Stimulated activated CD4-positive, alpha-beta T cell treated with anti-CD3 and anti-CD28 coated beads, Interleukin-4, amount 100 ng/mL, for 1 hour (primary cell): ENCODE data around the gene CUL4A.
A peak's percentile ranks its signal among the peaks of the same experiment; 100 is the strongest.
"Not testable (repeated sequence)": the region's sequence is repeated elsewhere in the genome, so short reads cannot be mapped to it uniquely, and the experiment has no call there.

Experiments
- DNase-seq: peaks from one replicate; pipeline ENCODE4 v3.0.0-alpha.2; 2020

The CUL4A gene

DNA sequence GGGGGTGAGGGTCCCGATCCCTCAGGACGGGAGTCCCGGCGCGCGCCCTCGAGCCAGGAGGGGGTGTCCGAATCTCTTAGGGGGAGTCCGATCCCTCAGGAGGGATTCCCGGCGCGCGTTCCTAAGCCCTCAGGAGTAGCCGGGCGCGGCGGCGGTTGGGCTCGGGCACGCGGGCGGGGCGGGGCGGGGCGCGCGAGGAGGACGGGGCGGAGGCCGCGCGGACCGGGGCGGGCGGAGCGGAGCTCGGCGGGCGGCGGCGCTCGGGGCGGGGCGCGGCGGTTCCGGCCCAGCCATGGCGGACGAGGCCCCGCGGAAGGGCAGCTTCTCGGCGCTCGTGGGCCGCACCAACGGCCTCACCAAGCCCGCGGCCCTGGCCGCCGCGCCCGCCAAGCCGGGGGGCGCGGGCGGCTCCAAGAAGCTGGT is at the start of gene CUL4A:
CUL4A (plus strand) TSS at position 278 of the 423 bp plus-strand sequence; CDS start at position 293, 15 bp downstream.
- DNase-seq = peak; percentile 78

DNA sequence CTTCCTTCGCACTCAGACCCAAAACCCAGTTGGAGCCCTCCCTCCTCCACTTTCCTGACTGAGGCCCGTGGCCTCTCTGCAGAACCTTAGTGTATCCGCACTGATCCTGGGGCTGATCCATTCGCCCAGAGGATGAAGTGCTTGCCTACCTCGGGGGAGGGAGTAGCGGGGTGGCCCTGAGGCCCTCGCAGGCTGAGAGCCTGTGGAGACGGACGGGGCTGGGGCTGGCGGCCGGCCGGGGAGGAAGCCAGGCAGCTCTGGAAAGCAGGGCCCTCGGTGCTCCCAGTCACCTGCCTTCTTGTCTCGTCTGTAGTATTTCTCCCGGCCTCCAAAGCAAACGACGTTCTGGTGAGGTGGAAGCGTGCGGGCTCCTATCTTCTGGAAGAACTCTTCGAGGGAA is 49.7 kb upstream of the CUL4A start:
- DNase-seq = no peak

DNA sequence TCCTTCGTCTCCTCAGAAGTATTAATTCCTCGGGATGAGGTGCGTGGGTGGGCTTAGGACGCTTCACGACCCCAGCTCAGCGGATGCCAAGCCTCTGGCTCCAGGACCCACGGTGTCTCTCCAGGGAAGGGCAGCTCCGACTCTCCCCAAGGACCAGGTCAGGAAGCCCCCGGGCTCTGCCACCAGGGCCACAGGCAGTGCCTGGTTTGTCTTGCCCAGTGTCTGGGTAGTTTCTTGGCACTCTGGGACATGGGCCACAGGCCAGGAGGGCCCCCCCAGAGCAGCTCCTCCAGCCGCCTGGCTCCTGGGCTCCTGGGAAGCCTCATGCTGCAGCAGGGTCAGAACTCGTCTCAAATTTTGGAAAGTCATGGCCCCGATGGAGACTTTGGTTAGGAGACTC is 48.4 kb upstream of the CUL4A start:
- no peak for DNase-seq

DNA sequence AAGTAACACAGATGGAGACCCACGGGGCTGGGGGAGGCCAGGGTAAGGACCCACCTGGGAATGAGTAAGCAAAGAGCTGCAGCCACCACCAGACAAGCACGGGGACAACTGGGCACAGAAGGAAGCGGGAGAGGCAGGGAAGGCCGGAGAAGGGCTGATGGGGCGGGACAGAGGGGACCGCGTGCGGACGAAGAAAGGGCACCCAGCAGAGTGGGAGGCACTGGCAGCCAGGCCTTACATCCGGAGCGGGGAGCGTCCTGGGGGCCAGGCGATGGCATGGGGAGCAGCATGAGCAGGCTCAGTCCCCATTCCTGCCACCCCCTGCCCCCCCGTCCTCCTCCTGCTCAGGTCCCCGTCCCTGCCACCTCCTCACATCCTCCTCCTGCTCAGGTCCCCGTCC is 48.0 kb upstream of the CUL4A start:
- no peak for DNase-seq

DNA sequence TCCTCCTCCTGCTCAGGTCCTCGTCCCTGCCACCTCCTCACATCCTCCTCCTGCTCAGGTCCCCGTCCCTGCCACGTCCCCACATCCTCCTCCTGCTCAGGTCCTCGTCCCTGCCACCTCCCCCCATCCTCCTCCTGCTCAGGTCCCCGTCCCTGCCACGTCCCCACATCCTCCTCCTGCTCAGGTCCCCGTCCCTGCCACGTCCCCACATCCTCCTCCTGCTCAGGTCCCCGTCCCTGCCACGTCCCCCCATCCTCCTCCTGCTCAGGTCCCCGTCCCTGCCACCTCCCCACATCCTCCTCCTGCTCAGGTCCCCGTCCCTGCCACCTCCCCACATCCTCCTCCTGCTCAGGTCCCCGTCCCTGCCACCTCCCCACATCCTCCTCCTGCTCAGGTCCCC is 47.4 kb upstream of the CUL4A start:
- DNase-seq = not testable (repeated sequence)

DNA sequence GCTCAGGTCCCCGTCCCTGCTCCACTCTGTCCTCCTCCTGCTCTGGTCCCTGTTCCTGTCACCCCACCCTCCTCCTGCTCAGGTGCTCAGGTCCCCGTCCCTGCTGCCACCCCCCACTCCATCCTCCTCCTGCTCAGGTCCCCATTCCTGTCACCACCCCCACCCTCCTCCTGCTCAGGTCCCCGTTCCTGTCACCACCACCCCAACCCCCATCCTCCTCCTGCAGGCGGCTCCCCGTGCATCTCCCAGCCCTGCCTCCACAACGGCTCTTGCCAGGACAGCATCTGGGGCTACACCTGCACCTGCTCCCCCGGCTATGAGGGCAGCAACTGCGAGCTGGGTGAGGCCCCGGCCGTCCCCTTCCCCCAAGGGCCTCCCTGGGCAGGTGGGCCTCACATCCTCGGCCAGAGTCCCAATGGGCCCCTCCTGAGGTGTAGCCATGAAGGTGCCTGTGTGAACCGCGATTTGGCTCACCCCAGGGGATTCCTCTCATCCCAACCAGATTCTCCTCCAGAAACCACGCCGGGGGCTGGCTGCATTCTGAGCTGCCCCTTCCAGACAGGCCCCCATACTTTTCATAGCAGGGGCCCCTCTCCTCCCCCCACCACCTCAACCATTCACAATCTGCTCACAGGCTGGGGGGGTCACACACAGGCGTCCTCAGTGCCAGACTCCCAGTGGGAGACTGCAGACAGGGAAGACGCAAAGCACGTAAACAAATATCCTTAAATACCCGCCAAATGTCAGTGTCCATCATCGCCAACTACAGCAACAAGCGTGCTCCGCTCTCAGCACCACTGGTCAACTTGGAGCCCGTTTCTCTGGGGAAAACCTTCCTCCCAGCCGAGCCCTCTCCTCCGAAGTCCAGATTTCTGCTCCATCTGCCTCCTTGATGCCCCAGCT is 46.4 kb upstream of the CUL4A start:
- DNase-seq = no peak

DNA sequence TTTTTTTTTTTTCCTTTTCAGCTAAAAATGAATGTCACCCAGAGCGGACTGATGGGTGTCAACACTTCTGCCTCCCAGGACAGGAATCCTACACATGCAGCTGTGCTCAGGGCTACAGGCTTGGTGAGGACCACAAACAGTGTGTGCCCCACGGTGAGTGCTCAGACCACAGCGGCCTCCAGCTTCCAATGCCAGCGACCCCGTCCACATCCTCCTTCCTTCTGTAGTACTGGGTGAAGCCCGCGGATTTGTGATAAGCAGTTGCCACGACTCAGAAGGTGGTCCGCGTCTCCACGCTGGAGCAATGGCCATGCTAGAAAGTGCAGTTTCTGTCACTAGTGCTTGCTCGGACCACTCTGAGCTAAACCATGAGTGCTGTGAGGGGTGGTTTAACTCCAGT is 44.9 kb upstream of the CUL4A start:
- DNase-seq = no peak

DNA sequence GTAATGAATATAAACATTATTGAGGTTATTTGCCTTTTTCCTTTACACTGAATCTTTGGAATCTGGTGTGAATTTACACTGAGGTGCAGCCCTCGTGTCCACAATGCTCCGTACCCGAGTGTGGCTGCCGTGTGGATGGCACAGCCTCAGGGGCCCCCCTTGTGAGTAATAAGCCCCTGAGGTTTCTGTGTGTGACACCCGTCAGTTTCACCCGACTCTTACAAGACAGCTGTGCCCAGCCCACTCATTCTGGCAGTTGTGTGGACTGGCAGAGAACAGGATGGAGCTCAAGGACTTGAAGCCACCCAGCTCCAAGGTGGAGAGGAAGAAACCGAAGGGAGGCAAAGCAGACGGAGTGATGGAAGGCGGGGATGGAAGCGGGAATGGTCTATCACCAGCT is 43.1 kb upstream of the CUL4A start:
- DNase-seq = no peak

DNA sequence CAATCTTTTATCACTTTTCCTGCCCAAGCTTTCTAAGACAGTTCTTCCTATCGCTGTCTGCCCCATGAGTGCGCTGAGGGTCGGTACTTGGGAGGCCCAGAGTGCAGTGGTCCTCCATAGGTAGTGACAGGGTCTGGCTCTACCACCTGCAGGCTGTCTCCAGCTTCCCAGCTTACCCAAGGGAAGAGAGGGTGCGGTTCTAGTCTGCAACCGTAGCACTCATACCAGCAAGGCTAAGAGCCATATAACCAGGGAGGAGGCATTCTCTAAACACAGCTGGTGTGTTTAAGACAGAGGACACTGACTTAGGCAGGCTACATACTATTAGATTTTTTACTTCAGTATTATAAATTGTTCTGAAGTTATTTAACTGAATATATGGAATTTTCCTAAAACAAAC is 42.7 kb upstream of the CUL4A start:
- DNase-seq = no peak

DNA sequence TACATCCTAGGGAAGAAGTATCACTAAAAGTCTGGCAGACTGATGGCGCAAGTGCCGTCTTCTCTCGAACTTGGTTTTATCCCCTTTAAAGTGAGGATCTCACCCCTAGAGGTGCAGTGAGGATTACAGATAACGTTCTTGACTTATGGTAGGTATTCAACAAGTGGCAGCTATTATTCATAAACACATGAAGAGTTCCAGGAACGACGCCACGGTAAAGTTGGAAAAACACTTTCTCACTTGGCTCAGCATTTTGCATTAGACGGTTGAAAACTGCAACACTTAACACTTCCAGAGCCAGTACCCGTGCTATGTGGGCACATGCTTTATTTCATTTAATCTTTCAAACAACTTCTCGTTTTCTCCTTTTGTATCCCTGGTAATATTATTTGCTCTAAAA is 42.3 kb upstream of the CUL4A start:
- DNase-seq = no peak

DNA sequence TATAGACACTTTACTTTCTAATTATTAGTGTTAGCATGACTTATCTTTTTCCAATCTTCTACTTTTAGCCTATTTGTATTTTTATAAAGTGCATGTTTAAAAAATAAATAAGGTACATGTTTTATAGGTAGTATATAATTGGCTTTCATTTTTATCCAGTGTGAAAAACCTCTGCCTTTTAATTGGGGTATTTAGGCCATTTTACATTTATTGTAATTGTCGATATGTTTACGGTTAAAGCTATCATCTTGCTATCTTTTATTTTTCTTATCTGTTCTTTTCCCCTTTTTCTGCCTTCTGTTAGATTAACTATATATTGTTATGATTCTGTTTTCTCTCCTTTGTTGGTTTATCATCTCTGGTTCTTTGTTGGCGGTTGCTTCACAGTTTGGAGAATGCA is 41.8 kb upstream of the CUL4A start:
- DNase-seq = no peak

DNA sequence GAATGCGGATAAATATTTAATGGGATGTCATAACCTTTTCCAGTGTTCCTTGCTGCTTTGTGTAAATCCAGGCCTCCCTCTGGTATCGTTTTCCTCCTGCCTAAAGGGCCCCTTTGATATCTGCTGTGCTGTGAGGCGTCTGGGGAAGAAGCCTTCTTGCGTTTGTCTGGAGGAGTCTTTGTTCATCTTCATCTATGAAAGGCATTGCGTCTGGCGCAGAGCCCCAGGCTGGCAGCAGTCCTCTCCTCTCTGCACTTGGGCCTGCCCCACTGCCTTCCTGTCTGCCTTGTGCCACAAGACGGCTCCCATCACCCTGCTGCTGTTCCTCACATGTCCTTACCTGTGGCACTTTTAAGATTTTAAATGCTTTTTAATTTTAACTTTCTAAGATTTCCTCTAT is 41.2 kb upstream of the CUL4A start:
- DNase-seq = no peak

DNA sequence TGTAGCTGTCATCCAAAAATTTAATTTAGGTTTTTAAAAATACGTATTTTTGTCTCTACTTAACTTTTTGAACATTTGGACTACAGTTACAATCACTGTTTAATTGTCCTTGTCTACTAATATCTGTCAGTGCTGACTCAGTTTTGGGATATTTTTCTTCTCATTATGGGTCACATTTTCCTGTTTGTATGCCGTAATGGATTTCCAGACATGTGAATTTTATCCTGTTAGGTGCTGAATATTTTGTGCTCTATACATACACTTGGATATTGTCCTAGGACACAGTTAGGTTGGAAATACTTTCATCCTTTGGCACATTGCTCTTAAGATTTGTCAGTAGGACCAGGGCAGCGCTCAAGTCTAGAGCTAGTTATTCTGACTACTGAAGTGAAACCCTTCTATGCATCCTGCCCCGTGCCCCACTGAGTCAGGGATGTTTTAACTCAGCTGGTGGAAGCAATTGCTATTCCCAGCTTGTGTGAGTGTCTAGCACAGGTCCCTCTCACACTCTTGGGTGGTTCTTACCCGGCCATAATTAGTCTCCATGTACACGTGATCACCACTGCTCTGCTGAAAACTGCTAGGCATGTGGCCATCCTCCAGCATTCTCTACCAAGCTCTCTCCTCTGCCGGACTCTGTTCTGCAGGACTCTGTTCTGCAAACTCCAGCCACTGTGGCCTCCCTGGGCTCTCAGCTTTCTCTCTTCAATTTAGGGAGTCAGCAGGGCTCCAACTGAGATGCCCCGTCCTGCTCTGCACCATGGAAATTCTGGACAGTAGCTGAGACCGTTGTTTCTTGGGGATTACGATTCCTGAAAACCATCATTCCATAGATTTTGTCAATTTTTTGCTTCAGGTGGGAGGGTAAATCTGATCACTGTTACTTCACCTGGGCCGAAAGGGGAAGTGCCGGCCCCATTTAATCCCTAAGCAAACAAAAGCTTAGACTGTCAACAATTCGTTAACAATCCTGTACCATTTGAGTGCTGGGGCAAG is 39.8 kb upstream of the CUL4A start:
- no peak for DNase-seq

DNA sequence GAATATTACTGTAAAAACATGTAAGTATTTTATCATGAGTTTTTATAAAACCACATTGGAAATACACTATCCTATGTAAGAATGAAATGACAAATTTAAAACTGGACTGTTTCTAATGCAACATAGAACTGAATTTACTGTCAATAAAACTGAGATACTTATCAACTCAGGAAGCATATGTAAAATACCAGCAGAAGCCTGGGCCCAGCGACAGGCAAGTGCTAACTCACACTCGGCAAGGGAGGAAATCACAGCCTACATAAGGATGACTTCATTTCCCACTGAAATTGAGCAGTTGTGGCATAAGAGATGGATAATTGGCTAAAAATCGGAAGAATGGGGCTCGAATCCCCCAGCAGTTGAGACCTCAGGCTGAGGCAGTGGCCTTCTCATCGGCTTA is 38.9 kb upstream of the CUL4A start:
- no peak for DNase-seq

DNA sequence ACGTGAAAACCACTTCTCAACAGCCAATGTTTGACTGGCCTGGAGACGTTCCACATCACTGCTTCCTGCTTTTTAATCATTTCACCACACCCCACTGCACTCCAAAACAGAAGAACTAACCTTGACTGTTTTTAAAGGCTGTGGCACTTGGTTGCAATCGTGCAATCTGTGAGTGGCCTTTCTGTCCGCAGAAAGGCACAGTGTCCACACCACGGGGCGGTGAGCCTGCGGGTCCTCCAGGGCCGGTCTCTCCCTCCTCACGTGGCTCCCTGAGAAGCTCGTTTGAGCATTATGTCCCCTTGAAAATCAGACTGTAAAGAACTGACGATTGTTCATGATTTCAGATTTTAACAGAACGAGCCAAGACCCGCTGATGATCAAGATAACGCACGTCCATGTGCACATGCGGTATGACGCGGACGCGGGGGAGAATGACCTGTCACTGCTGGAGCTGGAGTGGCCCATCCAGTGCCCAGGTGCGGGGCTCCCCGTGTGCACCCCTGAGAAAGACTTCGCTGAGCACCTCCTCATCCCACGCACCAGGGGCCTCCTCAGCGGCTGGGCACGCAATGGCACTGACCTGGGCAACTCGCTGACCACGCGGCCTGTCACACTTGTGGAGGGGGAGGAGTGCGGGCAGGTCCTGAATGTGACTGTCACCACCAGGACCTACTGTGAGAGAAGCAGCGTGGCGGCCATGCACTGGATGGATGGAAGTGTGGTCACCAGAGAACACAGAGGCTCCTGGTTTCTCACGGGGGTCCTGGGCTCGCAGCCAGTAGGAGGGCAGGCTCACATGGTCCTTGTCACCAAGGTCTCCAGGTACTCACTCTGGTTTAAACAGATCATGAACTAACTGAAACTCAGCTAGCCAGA is 37.9 kb upstream of the CUL4A start:
- DNase-seq = no peak

DNA sequence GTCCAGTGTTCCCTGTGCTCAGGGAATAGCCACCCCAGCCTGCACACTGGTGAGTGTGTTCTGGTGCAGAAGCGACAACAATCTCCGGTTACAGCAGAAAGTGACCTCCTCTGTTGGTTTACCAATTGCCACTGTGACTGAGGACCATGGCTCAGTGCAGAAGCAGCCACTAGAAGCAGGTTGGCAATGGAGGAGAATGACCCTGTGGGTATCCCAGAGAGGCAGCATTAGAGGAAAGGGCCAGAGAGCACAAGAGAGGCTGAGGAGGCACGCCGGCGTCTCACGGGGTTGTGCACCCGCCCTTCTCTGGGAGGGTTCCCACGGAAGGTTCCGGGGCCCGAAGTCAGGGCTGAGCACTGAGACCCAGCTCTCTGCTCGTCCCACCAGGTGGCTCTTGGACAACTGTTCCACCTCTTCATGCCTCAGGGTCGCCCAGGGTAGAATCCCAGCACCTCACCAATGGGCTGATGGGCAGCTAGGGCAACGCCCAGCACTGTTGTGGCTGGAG is 36.9 kb upstream of the CUL4A start:
- DNase-seq = no peak

DNA sequence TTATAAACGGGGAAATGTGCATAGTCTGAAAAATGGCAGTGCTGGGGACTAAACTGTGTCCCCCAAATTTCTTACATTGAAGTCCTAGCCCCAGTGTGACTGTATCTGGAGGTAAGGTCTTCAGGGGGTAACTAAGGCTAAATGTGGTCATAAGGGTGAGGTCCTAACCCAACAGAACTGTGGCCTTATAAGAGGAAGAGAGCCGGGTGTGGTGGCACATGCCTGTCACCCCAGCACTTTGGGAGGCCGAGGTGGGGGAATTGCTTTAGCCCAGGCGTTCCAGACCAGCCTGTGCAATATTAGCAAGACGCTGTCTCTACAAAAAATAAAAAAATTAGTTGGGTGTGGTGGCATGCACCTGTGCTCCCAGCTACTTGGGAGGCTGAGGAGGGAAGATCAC is 33.1 kb upstream of the CUL4A start:
- DNase-seq = peak; percentile 46

DNA sequence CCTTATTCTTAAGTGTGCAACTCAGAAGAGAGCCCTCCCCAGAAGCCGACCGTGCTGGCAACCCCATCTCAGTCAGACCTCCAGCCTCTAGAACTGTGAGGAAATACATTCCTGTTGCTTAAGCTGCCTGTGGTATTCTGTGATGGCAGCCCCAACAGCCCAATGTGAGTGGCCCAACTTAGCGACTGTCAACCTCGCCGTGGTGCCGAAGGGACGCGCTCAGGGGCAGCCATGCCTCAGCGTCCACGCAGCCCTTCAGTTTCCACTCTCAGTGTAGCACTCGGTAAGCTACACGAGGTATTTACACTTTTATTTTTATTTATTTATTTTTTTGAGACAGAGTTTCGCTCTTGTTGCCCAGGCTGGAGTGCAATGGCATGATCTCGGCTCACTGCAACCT is 32.6 kb upstream of the CUL4A start:
- no peak for DNase-seq

DNA sequence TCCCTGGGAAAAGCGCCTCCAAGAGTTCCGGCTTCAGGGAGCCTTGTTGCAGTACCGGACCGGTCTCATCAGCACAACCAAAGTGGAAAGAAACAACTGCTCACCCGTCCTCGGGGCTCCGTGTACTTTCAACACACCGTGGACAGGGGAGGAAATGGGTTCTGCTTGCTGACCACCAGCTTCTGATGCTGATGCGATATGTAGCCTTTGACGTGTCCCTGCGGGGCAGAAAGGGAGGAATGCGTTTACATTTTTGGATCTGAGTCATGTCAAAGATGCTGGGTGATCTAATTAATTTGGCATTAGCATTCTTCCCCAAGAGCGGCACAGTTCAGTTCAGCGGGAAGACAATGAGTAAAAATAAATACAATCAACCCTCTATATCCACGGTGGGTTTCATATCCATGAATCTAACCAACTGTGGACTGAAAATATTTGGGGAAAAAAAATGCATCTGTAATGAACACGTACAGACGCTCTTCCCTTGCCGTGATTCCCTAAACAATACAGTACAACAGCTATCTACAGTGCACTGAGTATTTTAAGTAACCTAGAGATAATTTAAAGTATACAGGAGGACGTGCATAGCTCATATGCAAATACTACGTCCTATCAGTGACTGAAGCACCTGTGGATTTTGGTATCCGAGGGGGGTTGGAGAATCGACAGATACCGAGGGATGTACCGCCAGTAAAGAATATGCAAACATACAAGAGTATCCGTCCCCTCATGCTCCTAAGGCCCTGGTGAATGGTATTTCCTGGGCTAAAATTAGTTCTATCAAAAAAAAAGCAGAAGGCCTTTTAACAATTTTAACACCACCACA is 31.1 kb upstream of the CUL4A start:
- no peak for DNase-seq

DNA sequence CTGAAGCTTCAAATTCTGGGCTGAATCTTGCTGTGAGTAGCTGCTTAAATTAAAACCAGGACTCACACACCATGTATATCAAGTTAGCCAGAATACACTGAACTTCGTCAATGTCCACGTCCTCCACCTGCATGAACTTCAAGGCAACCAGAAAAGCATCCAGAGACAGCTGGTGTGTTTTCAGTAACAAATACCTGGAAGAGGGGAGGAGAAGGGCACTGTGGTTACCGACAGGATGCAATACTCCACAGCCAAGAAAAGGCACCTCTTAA is 30.6 kb upstream of the CUL4A start:
- no peak for DNase-seq

DNA sequence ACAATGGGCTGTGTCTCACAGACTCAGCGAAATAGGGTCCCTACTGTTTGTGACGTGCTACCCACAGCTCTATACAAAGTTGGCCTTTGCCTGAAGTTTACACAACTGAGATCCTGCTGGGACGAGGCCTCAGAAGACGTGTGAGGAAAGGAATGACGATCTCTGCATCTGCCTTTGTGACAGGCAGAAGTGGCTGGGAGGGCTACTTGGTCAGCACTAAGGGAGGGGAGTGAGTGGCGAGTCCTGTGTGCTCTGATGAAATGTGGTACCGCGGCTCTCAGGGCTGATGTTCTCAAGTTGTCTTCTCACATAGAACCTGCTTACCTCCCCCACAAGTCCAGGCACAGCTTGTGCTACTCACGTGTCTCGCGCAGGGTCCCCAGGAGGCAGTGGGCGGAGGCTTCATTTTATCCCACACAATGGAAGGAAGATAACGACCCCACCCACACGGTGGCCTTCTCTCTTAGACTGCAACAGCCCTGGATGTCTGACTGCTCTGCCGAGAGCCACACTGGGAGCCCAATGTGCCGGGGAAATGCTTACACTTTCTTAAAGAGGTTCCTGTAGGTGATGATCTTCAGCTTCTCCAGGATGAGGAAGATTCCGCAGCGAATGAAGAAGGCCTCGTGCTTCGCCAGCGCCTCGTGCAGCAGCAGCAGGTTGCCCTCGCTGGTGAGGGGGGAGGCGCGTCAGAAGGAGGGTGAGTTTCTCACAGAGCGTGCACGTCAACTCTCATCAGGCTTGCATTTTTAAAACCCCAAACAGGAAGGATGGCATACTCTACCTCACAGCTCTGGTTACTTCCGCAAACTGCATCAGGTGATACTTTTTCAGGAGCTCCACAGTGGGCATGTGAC is 29.8 kb upstream of the CUL4A start:
- no peak for DNase-seq
